Epithelial cell of prostate (primary cell): Measurements from ENCODE around the gene KCNS3.

Source experiments
- DNase-seq: peaks from one replicate; pipeline ENCODE4 v3.0.0-alpha.2; 2011; ENCODE audit warnings: low read depth, low spot score
- H3K27ac ChIP-seq: fragments of 450-650 bp; 2 replicates; pipeline ENCODE4 v1.5.1; 2017; ENCODE audit warnings: mild to moderate bottlenecking

Gene KCNS3

GRCh38 chr2:17873021-17873420, 5.4 kb upstream of the KCNS3 start:
- DNase-seq, result no peak
- no peak overlapping the region for H3K27ac ChIP-seq

GRCh38 chr2:17876590-17876989, 1.9 kb upstream of the KCNS3 start:
- no peak for DNase-seq
- no peak overlapping the region for H3K27ac ChIP-seq

- H3K27ac ChIP-seq, result no peak overlapping the region
- DNase-seq, result no peak
These were observed 621 bp upstream of the KCNS3 start for GRCh38 chr2:17877811-17878280.

GRCh38 chr2:17879137-17879912, 858 bp downstream of the KCNS3 start:
- peak; percentile 18 for DNase-seq
- no peak overlapping the region for H3K27ac ChIP-seq

- DNase-seq, result no peak
- H3K27ac ChIP-seq, result no peak overlapping the region
These were observed 1.4 kb downstream of the KCNS3 start for GRCh38 chr2:17879913-17880274.

GRCh38 chr2:17892770-17893534, 14.5 kb downstream of the KCNS3 start:
- H3K27ac ChIP-seq, result no peak overlapping the region
- DNase-seq, result no peak

GRCh38 chr2:17894005-17894404, 15.5 kb downstream of the KCNS3 start:
- no peak overlapping the region for H3K27ac ChIP-seq
- no peak for DNase-seq

GRCh38 chr2:17894556-17894955, 16.1 kb downstream of the KCNS3 start:
- no peak for DNase-seq
- H3K27ac ChIP-seq, result no peak overlapping the region

- H3K27ac ChIP-seq, result no peak overlapping the region
- no peak for DNase-seq
These were observed 21.4 kb downstream of the KCNS3 start for GRCh38 chr2:17899871-17900270.

GRCh38 chr2:17901246-17901645, 22.8 kb downstream of the KCNS3 start:
- DNase-seq, result peak; percentile 20
- no peak overlapping the region for H3K27ac ChIP-seq

GRCh38 chr2:17910980-17911379, 32.5 kb downstream of the KCNS3 start:
- no peak overlapping the region for H3K27ac ChIP-seq
- DNase-seq, result no peak

GRCh38 chr2:17911491-17912260, 33.2 kb downstream of the KCNS3 start:
- H3K27ac ChIP-seq, result no peak overlapping the region
- no peak for DNase-seq

GRCh38 chr2:17912266-17912691, 33.8 kb downstream of the KCNS3 start:
- H3K27ac ChIP-seq, result no peak overlapping the region
- no peak for DNase-seq

- H3K27ac ChIP-seq, result no peak overlapping the region
These were observed 36.6 kb downstream of the KCNS3 start for GRCh38 chr2:17915099-17915498.

GRCh38 chr2:17915811-17916518, 37.5 kb downstream of the KCNS3 start:
- no peak overlapping the region for H3K27ac ChIP-seq
- no peak for DNase-seq

More at GRCh38 chr2:17915099-17915498, 36.6 kb downstream of the KCNS3 start:
- no peak for DNase-seq

GRCh38 chr2:17916584-17916983, 38.1 kb downstream of the KCNS3 start:
- H3K27ac ChIP-seq, result no peak overlapping the region
- DNase-seq, result no peak

GRCh38 chr2:17918789-17919188, 40.3 kb downstream of the KCNS3 start:
- no peak overlapping the region for H3K27ac ChIP-seq
- DNase-seq, result no peak

- no peak overlapping the region for H3K27ac ChIP-seq
- DNase-seq, result no peak
These were observed 52.3 kb downstream of the KCNS3 start for GRCh38 chr2:17930773-17931172.

GRCh38 chr2:17933256-17933655, 54.8 kb downstream of the KCNS3 start:
- DNase-seq, result no peak
- no peak overlapping the region for H3K27ac ChIP-seq

GRCh38 chr2:17934721-17935120, 56.3 kb downstream of the KCNS3 start:
- DNase-seq, result peak; percentile 8

More at GRCh38 chr2:17934721-17935120, 56.3 kb downstream of the KCNS3 start:
- H3K27ac ChIP-seq, result no peak overlapping the region
